ACC112 (cell line): ENCODE measurements around the gene ADCYAP1R1.

Experiments
- H2AFZ ChIP-seq: fragments of 200-600 bp; sonication (generic); one replicate; pipeline ENCODE4 v1.6.0; 2017; ENCODE audit warnings: antibody characterized with exemption, low read length; ENCODE audit not compliant: unreplicated experiment
- H3K27ac ChIP-seq: fragments of 200-600 bp; sonication (generic); 2 replicates; pipeline ENCODE4 v1.5.1; 2014; ENCODE audit warnings: low read depth, mild to moderate bottlenecking, antibody characterized with exemption, low read length, moderate library complexity
- H3K27me3 ChIP-seq: fragments of 200-600 bp; sonication (generic); 2 replicates; pipeline ENCODE4 v1.6.1; 2014; ENCODE audit warnings: mild to moderate bottlenecking, antibody characterized with exemption, low read length, moderate library complexity, mixed read lengths; ENCODE audit not compliant: insufficient read depth
- H3K36me3 ChIP-seq: fragments of 200-600 bp; sonication (generic); 2 replicates; pipeline ENCODE4 v1.6.1; 2016; ENCODE audit warnings: mild to moderate bottlenecking, antibody characterized with exemption, low read length, moderate library complexity, mixed read lengths; ENCODE audit not compliant: insufficient read depth
- H3K4me1 ChIP-seq: fragments of 200-600 bp; sonication (generic); one replicate; pipeline ENCODE4 v1.6.1; 2016; ENCODE audit warnings: low read length, mixed read lengths; ENCODE audit not compliant: insufficient read depth, unreplicated experiment, control insufficient read depth
- H3K4me3 ChIP-seq: fragments of 200-600 bp; sonication (generic); 2 replicates; pipeline ENCODE4 v1.5.1; 2014; ENCODE audit warnings: mild to moderate bottlenecking, low read depth, low read length
- H3K79me2 ChIP-seq: fragments of 200-600 bp; sonication (generic); one replicate; pipeline ENCODE4 v1.6.0; 2016; ENCODE audit warnings: low read length; ENCODE audit not compliant: control insufficient read depth, unreplicated experiment, insufficient read depth

The ADCYAP1R1 gene

DNA sequence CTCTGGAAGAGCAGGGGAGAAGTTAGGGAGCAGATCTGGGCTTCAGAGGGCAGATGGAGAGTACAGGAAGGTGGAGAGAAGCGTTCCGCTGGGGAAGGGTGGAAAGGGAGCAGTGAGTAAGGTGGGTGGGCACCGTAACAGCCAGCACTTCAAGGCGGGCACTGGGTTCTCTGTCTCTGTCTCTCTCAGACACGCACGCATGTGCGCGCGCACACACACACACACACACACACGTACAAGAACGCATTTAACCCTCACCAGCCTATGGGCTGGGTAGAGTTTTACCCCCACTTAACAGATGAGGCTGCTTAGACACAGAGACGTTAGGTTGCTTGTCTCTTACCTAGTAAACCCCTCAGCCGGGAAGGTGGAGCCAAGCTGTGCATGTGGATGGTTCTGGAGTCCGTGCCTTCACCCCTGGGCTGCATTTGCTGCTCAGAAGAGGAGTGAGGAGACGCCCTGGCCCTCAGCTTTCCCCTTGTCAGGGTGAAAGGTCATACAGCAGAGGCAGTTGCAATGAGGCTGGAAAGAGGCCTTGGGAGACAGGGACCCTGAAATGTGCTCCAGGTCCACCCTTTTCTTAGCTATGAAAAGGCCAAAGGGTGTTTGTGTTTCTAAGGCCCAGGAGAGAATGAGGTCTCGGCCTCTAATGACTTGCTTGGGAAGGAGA, 16.0 kb downstream of the ADCYAP1R1 start:
- H3K27ac ChIP-seq, result no peak overlapping the region
- H3K27me3 ChIP-seq, result peaks cover 28% of the 10 kb centered on the region
- H3K4me3 ChIP-seq, result no peak overlapping the region
- H3K79me2 ChIP-seq, result no peaks in the 10 kb centered on the region
- H2AFZ ChIP-seq, result no peak overlapping the region
- H3K36me3 ChIP-seq, result no peaks in the 10 kb centered on the region
- no peaks in the 10 kb centered on the region for H3K4me1 ChIP-seq

DNA sequence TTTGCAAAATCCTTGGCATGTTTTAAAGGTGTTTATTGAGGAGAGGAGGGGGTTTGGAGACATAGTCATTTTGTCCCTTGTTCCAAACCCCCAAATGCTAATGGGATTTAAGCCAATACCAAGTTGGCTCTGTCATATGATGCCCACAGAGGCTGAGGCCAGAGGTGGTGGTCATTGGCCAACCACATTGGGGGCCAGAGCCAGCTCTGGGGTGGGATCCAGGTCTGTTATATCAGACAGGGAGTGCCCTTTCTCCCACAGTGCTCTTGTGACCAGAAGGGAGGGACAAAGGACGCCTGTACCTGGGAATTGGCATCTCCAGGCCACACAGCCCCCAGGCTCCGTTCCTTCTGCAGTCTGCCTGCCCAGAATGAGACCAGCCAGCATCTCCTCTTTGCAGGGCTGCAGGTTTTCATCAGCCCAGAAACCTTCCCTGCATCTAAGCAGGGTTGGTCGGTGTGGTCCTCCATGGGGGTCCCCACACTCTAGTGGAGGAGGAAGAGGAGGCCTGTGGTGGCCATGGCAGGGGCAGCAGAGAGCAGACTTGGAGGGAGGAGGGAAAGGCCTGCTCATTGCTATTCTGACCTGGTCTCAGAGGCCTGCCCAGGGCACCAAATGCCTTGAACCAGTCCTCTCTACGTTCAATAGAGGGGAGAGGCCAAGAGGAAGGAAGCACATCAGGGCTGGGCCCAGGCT, 17.9 kb downstream of the ADCYAP1R1 start:
- Histone ChIP-seq H2AFZ (no peak overlapping the region), H3K79me2 (no peaks in the 10 kb centered on the region), H3K27ac (no peak overlapping the region), H3K27me3 (peaks cover 19% of the 10 kb centered on the region; the same call in 1 of the 2 replicates), H3K4me1 (no peaks in the 10 kb centered on the region), H3K36me3 (no peaks in the 10 kb centered on the region), H3K4me3 (no peak overlapping the region)

DNA sequence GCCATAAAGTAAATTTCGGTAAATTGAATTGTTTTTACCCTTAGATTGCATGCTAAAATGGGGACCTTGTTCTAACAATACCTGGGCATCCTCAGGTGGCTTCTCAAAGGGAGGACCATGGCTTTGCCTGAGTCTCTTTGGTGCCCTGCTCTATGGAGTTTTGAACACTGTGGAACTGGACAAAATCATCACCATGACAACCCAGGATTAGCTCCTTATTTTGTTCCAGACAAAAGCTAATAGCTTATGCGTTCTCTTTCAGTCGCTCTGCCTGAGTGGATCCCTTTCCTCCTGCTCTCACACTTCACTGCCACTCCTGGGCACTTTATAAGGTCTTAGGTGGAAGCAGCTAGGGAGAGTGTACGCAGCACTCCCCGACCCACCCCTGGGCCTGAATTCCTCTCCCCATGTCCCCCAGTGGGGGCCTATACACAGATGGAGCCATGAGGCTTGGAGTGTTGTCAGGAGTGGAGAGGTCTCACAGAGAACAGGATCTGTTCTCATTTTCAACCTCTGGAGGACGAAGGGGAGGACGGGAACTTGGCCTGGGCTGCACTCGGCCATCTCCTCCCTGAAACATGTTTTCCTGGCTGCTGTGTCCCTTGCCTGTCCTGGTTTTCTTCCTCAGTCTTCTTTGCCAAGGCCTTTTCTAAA, 19.0 kb downstream of the ADCYAP1R1 start:
- Histone ChIP-seq H3K79me2 (no peaks in the 10 kb centered on the region), H3K36me3 (no peaks in the 10 kb centered on the region), H2AFZ (no peak overlapping the region), H3K27me3 (peaks cover 18% of the 10 kb centered on the region; the same call in 1 of the 2 replicates), H3K4me1 (no peaks in the 10 kb centered on the region), H3K4me3 (no peak overlapping the region), H3K27ac (no peak overlapping the region)

DNA sequence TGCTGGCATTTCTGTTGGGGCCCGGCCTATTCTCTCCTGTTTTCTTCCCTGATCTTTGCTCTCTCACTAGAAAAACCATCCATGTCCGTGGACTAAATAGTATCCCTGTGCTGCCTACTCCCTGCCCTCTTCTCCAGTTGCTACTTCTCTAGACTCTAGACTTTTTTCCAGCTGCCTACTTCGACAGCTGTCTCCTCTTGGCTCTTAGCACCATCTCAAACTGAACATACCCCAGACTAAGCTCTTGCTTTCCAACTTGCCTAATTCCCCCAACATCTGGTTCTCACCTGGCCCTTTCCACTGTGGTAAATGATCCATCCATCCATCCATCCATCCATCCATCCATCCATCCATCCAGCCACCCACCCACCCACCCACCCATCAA, 19.5 kb downstream of the ADCYAP1R1 start:
- Histone ChIP-seq H3K79me2 (no peaks in the 10 kb centered on the region), H3K4me1 (no peaks in the 10 kb centered on the region), H3K4me3 (no peak overlapping the region), H3K27me3 (peaks cover 18% of the 10 kb centered on the region; the same call in 1 of the 2 replicates), H2AFZ (no peak overlapping the region), H3K36me3 (no peaks in the 10 kb centered on the region), H3K27ac (no peak overlapping the region)

DNA sequence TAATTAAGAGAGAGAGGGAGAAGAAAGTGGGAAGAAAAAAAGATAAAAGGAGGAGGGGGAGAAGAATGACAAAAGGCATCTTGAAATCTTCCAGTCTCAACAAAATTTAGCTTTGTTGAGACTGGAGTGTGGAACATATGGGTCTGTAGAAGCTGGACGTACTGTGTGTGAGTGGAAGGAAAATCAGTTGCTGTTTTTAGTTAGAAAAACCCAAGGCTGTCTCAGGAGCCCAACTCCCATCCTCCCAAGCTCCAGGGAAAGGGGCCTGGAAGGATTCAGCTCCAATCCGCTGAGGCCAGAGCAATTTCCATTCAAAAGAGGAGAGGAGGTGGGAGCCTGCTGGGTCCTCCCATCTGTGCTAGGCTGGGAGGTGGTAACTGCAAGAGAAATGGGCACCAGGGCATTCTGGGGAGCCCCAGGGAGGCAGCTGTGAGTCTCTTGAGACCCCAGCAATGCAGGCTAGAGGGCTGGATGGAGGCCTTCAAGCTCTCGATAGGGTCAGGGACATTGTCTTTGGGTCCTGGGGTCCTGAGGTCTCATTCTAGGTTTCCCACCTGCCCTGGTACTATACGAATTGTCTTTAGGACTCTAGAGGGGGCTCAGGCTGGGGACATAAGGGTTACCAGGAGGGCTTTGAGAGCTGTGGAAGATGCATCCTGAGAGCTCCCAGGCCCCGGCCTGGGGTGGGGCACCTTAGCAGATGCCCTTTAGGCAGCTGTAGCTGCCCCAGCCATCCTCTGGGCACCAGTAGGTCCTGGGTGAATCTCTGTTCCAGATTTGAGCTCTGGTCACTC, 21.4 kb downstream of the ADCYAP1R1 start:
- no peaks in the 10 kb centered on the region for H3K79me2 ChIP-seq
- no peak overlapping the region for H3K27ac ChIP-seq
- H3K36me3 ChIP-seq, result no peaks in the 10 kb centered on the region
- H3K4me3 ChIP-seq, result no peak overlapping the region
- H2AFZ ChIP-seq, result no peak overlapping the region
- H3K4me1 ChIP-seq, result no peaks in the 10 kb centered on the region
- H3K27me3 ChIP-seq, result peaks cover 18% of the 10 kb centered on the region; the same call in 1 of the 2 replicates

DNA sequence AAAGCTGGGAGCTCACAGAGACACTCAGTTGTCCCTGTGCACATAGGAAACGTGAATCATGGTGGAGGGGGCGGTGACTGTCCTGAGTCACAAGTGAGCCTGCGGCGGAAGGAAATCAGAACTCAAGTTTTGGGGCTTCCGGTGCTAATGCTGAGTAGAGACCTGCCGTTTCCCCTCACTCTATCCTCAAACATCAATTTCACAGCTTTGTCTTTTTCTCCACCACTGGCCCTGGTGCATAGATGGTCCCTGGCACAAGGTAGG, 21.9 kb downstream of the ADCYAP1R1 start:
- no peak overlapping the region for H3K4me3 ChIP-seq
- peaks cover 18% of the 10 kb centered on the region; the same call in 1 of the 2 replicates for H3K27me3 ChIP-seq
- H3K36me3 ChIP-seq, result no peaks in the 10 kb centered on the region
- H2AFZ ChIP-seq, result no peak overlapping the region
- H3K4me1 ChIP-seq, result no peaks in the 10 kb centered on the region
- H3K79me2 ChIP-seq, result no peaks in the 10 kb centered on the region
- no peak overlapping the region for H3K27ac ChIP-seq

DNA sequence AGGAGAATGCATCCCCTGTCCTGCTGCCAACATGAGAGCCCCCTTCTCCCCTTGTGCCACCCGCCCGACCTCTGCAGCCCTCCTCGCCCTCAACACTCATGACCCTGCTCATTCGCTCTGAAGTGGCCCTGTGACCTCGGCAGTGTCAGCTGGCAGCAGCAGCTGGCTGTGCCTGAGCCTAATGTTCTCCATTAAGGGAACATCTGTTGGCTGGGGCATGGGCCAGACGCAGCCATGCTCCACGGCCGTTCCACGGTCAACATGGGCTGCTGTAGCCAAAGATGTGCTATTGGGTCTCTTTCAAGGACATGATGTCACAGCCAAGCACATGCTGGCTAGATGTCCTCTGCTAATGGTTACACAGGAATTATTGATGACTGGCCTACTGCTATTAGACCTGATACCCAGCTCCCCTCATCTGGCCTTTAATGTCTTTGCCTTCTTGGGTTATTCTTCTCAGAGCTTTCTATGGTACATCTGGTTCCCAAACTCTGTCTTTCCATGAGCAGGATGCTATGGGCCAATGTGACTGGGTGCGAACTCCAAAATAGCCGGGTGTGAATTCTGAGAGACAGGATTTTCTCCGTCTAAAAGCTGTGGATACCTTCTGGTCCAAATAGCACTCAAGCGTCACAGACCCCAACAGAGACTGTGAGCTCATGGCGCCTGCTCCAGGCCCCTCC, 22.4 kb downstream of the ADCYAP1R1 start:
- no peaks in the 10 kb centered on the region for H3K36me3 ChIP-seq
- no peak overlapping the region for H3K4me3 ChIP-seq
- no peak overlapping the region for H3K27ac ChIP-seq
- no peaks in the 10 kb centered on the region for H3K4me1 ChIP-seq
- H2AFZ ChIP-seq, result no peak overlapping the region
- peaks cover 18% of the 10 kb centered on the region; the same call in 1 of the 2 replicates for H3K27me3 ChIP-seq
- H3K79me2 ChIP-seq, result no peaks in the 10 kb centered on the region

DNA sequence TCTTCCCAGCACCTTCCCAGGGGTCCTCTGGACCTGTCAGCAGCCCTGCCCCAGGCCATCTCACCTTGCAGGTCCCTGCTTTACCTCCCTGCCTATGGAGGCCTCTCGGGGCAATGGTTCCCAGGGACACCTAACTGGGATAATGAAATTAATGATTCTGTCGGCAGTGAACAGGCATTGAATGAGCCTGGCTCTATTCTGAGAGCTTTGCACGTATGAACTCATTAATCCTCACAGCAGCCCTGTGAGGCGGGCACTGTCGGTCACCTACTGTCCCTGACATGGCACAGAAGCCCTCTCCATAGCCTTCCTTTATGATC, 22.9 kb downstream of the ADCYAP1R1 start:
- H3K27ac ChIP-seq, result no peak overlapping the region
- peaks cover 20% of the 10 kb centered on the region for H3K27me3 ChIP-seq
- no peaks in the 10 kb centered on the region for H3K79me2 ChIP-seq
- H3K4me1 ChIP-seq, result no peaks in the 10 kb centered on the region
- H3K4me3 ChIP-seq, result no peak overlapping the region
- no peak overlapping the region for H2AFZ ChIP-seq
- no peaks in the 10 kb centered on the region for H3K36me3 ChIP-seq

DNA sequence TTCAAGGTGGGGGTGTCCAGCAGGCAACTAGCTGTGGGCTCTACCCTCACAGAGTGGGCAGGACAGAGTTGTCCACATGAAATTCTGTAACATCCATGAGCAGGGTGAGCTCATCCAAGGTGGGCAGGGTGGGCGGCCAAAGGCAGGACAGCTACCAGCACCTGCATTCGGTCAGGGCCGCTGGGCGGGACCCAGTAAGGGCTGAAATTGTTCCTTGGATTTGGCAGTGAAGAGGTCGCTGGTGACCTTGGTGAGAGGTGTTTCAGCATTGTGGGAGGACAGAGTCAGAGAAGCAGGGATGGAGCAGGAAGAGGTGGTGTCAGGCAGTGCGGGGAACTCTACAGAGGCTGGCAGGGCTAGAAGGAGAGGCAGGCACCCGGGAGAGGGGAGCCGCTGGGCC, 23.9 kb downstream of the ADCYAP1R1 start:
- no peaks in the 10 kb centered on the region for H3K36me3 ChIP-seq
- peaks cover 25% of the 10 kb centered on the region for H3K27me3 ChIP-seq
- H3K4me3 ChIP-seq, result no peak overlapping the region
- no peaks in the 10 kb centered on the region for H3K79me2 ChIP-seq
- no peak overlapping the region for H3K27ac ChIP-seq
- H3K4me1 ChIP-seq, result no peaks in the 10 kb centered on the region
- H2AFZ ChIP-seq, result no peak overlapping the region

DNA sequence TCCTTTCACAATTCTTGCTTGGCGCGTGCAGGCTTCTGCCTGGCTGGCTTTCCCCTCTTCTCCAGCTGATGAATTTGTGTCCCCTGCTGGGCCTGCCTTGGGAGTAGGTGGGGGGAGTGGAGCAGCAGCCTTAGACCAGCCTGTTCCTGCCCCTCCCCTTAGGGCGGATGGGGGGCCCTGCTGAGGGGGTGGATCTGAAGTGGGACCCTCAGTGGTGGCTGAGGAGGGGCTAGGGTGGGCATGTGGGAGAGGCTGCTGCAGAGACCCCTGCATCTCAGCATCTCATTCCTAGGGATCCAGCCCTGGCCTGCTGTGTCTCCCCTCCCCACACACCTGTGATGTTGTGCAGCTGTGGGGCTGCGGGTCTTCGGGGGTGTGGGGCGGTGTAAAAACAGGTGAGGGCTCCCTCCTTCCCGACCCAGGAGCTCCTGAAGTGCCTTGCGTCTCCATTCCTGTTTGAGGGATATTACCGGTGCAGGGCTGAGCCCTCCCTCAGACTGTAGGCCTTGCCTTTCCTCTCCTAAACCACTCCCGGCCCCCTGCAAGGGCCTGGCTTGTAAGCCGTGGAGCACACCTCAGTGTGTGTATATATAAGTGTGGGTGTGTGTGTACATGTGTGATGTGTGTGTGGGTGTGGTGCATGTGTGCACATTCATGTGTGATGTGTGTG, 24.7 kb downstream of the ADCYAP1R1 start:
- H3K4me1 ChIP-seq, result no peaks in the 10 kb centered on the region
- H3K27me3 ChIP-seq, result peaks cover 26% of the 10 kb centered on the region
- no peaks in the 10 kb centered on the region for H3K79me2 ChIP-seq
- no peak overlapping the region for H3K27ac ChIP-seq
- H3K36me3 ChIP-seq, result no peaks in the 10 kb centered on the region
- H2AFZ ChIP-seq, result no peak overlapping the region
- H3K4me3 ChIP-seq, result no peak overlapping the region
